Progenitor cell of endocrine pancreas (in vitro differentiated cells): Measurements from ENCODE around the gene UTF1. TPM values are rescaled to one million over a fixed set of nuclear protein-coding genes. Genes with fewer than 3 reads are reported as not detected.

Source experiments
- DNase-seq: peaks from one replicate; pipeline ENCODE4 v3.0.0; 2021; ENCODE audit warnings: low spot score; ENCODE audit not compliant: unreplicated experiment
- H3K27ac Mint-ChIP-seq: 2 replicates; pipeline ENCODE4 v1.8.0; 2021; ENCODE audit warnings: mild to moderate bottlenecking, moderate library complexity, mixed read lengths
- H3K27me3 Mint-ChIP-seq: 2 replicates; pipeline ENCODE4 v1.8.0; 2021; ENCODE audit warnings: mixed read lengths
- H3K36me3 Mint-ChIP-seq: 2 replicates; pipeline ENCODE4 v1.8.0; 2022; ENCODE audit warnings: mixed read lengths; ENCODE audit not compliant: insufficient read depth
- H3K4me1 Mint-ChIP-seq: 2 replicates; pipeline ENCODE4 v1.8.0; 2021; ENCODE audit warnings: low read depth, mixed read lengths
- H3K4me3 Mint-ChIP-seq: 2 replicates; pipeline ENCODE4 v1.8.0; 2021; ENCODE audit warnings: low read depth, mild to moderate bottlenecking, moderate library complexity, mixed read lengths
- H3K9me3 Mint-ChIP-seq: 2 replicates; pipeline ENCODE4 v1.8.0; 2021; ENCODE audit warnings: low read depth, mixed read lengths
- CTCF ChIP-seq: fragments of 200-600 bp; sonication (generic); IDR thresholded peaks from one replicate; pipeline ENCODE4 v1.5.0; 2021; ENCODE audit warnings: antibody characterized with exemption, mild to moderate bottlenecking; ENCODE audit not compliant: unreplicated experiment
- total RNA-seq: library from RNA; stranded (reverse); gene quantifications from 2 replicates; pipeline ENCODE4 v1.2.1, GENCODE V29; 2021

Gene UTF1
- total RNA-seq, 1 donor from 2014 or later: not detected

GRCh38 chr10:133200621-133201031, 29.4 kb upstream of the UTF1 start:
- no peak for TF ChIP-seq CTCF
- Mint-ChIP-seq H3K27ac (no peak overlapping the region), H3K4me1 (no peaks in the 10 kb centered on the region), H3K36me3 (no peaks in the 10 kb centered on the region), H3K4me3 (no peak overlapping the region), H3K9me3 (no peaks in the 10 kb centered on the region), H3K27me3 (no peaks in the 10 kb centered on the region)
- no peak for DNase-seq

- Mint-ChIP-seq H3K27me3 (no peaks in the 10 kb centered on the region), H3K4me3 (no peak overlapping the region), H3K27ac (no peak overlapping the region), H3K9me3 (no peaks in the 10 kb centered on the region), H3K36me3 (no peaks in the 10 kb centered on the region), H3K4me1 (no peaks in the 10 kb centered on the region)
- no peak for DNase-seq
- TF ChIP-seq CTCF: no peak
These were observed 28.7 kb upstream of the UTF1 start for GRCh38 chr10:133201151-133201947.

GRCh38 chr10:133201948-133202725, 27.9 kb upstream of the UTF1 start:
- no peak for TF ChIP-seq CTCF
- H3K9me3 Mint-ChIP-seq: no peaks in the 10 kb centered on the region
- no peak overlapping the region for H3K27ac Mint-ChIP-seq
- no peaks in the 10 kb centered on the region for H3K4me1 Mint-ChIP-seq
- DNase-seq: no peak
- H3K27me3 Mint-ChIP-seq: no peaks in the 10 kb centered on the region
- H3K36me3 Mint-ChIP-seq: no peaks in the 10 kb centered on the region
- H3K4me3 Mint-ChIP-seq: no peak overlapping the region

- Mint-ChIP-seq H3K36me3 (no peaks in the 10 kb centered on the region), H3K4me1 (no peaks in the 10 kb centered on the region), H3K27me3 (no peaks in the 10 kb centered on the region), H3K4me3 (no peak overlapping the region), H3K27ac (no peak overlapping the region), H3K9me3 (no peaks in the 10 kb centered on the region)
- TF ChIP-seq CTCF: no peak
- DNase-seq: no peak
These were observed 27.0 kb upstream of the UTF1 start for GRCh38 chr10:133202778-133203651.

GRCh38 chr10:133203652-133204195, 26.3 kb upstream of the UTF1 start:
- TF ChIP-seq CTCF: no peak
- H3K4me1 Mint-ChIP-seq: no peaks in the 10 kb centered on the region
- no peaks in the 10 kb centered on the region for H3K9me3 Mint-ChIP-seq
- no peak for DNase-seq
- no peak overlapping the region for H3K27ac Mint-ChIP-seq
- no peak overlapping the region for H3K4me3 Mint-ChIP-seq
- no peaks in the 10 kb centered on the region for H3K27me3 Mint-ChIP-seq
- H3K36me3 Mint-ChIP-seq: no peaks in the 10 kb centered on the region
